ENCODE measurements around the gene BNIP1.
"Not testable (repeated sequence)": the region's sequence is repeated elsewhere in the genome, so short reads cannot be mapped to it uniquely, and the experiment has no call there.

The BNIP1 gene, protein sequence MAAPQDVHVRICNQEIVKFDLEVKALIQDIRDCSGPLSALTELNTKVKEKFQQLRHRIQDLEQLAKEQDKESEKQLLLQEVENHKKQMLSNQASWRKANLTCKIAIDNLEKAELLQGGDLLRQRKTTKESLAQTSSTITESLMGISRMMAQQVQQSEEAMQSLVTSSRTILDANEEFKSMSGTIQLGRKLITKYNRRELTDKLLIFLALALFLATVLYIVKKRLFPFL

DNA sequence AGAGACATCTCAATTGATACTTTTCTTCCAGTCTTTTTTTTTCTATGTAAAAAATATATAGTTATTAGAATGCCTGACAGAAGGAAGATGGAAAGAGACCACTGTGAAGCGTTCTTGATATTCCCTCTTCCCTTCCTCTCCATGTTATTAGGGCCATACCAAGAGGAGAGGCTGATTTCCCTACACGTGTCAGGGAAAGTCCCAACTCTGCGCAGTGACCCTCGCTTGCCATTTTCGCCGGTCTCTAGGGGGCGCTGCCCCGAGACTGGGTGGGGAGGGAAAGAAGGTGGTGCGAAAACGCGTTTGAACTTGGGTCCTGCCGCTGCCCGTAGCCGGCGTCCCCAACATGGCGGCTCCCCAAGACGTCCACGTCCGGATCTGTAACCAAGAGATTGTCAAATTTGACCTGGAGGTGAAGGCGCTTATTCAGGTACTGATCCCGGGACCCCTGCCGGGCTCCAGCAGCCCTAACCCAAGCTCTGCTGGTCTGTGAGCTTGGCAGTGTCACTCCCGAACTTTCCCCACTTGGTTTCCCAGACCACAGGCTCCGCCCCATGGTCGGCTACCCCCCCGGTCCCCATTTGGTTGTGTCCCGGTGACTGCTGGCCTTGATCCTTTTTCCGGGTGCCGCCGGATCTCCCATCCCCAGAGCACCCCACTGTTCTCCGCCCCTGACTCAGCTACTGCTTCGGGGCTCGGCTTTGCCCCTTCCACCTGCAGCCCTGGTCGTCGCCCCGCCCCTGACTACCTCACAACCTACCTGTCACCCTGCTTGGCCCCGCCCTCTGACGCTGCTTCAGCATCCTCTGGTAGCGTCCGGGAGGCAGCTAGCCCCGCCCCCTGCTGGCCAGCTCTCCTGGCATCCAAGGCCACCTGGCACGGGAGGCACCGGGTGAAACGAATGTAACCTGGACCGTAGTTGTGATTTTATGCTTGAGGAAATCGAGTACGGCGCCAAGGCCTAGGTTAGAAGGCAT lies at the start of gene BNIP1:
BNIP1 (plus strand) TSS at position 332 of the 977 bp plus-strand sequence; CDS start at position 347, 15 bp downstream.
- DNase-seq: peak; percentile 82

DNA sequence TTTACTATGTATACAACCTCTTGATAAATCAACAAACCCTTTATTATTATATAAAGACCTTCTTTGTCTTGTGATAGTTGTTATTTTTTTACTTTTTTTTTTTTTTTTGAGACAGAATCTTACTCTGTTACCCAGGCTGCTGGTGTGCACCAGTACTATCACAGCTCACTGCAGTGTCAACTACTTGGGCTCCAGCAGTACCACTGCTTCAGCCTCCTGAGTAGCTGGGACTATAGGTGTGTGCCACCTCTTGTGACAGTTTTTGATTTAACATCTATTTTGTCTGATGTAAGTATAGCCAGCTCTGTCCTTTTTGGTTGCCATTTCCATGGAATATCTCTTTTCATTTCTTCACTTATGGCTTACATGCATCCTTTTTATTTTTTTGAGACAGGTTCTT lies 45.5 kb upstream of the BNIP1 start:
- no peak for DNase-seq

DNA sequence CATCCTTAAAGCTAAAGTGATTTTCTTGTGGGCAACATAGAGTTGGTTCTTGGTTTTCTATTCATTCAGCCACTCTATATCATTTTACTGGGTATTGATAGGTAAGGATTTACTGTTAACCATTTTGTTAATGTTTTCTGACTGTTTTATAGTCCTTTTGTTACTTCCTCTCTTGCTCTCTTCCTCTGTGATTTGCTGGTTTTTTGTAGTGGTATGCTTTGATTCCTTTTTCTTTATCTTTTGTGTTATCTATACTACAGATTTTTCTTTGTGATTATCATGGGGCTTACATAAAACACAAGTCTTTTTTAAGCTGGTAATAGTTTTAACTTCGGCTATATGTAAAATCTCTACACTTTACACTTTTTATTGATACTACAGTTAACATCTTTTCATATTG lies 44.9 kb upstream of the BNIP1 start:
- no peak for DNase-seq

DNA sequence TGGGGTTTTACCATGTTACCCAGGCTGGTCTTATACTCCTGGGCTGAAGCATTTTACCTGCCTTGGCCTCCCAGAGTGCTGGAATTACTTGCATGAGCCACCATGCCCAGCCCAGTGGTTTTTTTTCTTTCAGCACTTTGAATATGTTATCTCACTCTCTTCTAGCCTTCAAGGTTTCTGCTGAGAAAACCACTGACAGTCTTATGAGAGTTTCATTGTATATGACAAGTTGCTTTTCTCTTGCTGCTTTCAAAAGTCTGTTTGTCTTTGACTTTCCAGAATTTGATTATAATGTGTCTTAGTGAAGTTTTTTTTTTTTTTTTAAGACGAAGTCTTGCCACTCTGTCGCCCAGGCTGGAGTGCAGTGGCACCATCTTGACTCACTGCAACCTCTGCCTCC lies 43.1 kb upstream of the BNIP1 start:
- no peak for DNase-seq

DNA sequence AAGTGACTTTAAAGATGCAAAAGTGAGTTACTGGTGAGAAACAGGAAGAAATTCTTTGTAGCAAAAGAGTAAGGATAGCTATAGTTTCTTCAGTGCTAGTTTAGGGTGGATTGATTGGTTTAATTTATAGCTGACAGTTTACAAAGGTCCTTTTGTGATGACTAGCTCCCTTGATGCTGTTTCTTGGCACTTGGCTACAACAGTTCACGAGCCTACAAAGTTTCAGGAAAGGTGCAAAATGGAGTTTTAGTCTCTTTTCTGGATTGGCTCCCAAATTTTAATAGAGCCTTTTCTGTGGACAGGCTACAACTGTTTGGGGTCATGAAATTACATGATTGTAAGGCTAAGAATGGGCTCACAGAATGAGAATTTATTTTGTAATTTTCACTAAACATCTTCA lies 40.9 kb upstream of the BNIP1 start:
- DNase-seq: no peak

DNA sequence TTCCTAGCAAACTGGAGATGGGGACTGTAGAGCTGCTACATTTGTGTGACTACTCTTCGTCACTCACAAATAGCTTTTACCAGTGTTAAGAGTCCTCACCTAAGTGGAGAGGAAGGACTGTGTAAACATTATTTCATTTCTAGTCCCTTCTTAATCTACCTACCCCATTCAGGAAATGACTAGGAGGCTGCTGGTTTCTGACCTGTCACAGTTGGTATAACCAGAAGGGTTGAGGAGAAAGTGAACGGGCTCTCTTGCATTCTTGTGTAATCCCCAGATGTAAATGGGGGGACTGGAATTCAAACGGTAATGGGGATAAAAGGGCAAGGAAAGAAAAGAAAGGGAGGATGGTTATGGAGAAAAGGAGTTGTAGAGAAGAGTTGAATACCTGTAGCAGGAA lies 35.4 kb upstream of the BNIP1 start:
- DNase-seq: no peak

DNA sequence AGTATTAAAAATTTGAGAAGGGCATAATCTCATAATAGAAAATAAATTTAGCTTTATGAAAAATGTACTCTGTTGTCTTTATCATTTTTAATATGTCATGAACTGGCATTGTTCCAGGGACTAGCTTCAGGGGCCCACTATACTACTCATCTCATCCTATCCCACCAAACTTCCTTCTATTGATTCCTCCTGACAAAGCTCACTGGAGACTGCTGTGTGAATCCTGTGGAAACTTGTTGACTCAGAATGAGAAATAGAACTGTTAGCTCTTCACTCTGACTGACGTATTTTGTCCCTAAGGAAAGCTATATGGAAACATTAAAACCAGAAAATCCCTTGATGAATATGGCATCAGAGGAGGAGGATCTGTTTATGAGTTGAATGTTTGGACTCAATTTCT lies 29.8 kb upstream of the BNIP1 start:
- DNase-seq: no peak

DNA sequence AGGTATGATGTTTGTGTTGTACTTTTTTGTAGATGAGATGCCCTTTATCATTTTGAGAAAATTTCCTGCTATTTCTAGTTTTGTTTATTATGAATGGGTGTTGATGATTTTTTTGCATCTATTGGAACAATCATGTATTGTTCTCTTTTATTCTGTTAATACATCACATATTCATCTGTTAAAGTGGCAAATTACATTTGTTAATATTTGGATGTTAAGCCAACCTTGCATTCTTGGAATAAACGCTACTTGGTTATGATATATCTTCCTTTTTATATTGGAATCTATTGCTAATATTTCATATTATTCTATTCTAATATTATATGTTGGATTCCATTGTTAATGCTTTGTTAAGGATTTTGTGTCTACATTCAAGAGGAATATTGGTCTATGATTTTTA lies 24.6 kb upstream of the BNIP1 start:
- DNase-seq: no peak

DNA sequence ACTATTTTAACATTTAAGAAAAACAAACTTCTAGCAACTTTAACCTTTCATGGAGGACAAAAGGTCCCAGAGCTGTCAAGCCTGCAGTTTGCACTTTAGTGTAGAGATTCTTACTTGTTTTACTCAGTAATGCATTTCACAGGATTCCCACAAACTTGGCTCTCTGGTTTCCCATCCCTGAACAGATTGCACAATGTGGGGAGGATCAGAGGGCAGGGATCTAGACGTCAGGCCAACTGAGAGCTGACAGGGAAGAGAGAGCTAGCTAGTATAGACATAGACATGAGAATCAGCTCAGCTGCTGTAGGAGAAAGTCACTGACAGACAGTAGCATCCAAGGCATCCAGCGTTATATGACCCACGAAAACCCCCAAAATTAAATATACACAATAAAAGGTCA lies 20.9 kb upstream of the BNIP1 start:
- no peak for DNase-seq

DNA sequence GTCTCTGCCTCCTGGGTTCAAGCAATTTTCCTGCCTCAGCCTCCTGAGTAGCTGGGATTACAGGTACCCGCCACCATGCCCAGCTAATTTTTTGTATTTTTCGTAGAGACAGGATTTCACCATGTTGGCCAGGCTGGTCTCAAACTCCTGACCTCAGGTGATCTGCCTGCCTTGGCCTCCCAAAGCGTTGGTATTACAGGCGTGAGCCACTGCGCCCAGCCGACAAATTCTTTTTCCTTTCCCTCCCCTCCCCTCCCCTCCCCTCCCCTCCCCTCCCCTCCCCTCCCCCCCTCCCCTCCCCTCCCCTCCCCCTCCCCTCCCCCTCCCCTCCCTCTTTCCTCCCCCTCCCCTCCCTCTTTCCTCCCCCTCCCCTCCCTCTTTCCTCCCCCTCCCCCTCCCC lies 12.2 kb upstream of the BNIP1 start:
- DNase-seq: not testable (repeated sequence)

DNA sequence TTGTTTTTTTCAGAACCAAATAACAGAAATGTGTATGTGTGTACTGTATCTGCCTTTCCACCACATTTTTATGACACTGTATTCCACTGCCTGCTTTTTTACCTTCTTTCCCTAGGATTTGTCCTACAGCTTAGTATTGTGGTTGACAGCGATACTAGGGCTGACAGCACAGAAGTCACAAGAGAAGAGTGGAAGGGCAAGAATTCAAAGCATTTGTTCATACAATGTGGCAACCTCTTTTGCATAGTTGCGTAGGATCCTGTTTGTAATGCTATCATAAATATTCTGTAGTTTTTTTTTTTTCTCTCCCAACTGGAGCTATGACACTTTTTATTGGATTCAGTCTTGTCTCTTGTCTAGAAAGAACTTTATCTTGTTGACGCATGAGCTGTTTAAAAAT lies 5.6 kb upstream of the BNIP1 start:
- DNase-seq: no peak

DNA sequence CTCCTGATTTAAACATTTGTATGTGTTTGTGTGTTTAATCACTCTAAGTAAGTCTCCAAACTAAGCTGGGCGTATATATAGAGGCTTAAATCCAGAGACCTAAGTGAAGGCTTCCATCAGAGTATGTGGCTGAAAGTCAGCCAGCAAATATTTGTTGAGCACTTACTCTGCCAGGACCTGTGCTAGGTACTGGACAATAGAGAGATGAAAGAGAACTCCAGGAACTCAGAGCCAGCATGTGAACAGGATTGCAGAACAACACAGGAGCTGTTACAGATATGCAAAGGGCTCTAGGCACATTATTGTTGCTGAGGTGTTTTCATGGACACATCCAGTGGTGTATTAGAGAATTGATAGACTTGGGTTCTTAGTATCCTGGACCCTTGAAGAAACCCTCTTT lies 4.7 kb upstream of the BNIP1 start:
- DNase-seq: no peak

DNA sequence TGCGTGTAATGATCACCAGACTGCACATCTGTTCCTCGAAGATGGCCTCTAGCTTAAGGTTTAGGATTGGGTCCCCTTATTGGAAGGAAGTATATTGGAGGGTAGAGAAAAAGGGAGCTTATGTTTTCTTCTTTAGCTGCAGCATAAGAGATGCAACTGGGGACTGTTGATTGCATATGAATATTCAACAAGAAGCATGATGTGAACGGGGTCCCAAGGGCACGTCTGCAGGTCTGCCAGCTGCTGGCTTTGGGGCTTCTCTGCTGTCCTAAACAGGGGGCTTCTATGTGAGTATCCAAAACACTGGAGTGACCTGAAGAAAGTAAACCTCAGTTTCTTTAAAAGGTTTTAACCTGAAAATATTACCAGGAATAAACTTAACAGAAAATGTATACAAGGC lies 3.6 kb upstream of the BNIP1 start:
- DNase-seq: no peak

DNA sequence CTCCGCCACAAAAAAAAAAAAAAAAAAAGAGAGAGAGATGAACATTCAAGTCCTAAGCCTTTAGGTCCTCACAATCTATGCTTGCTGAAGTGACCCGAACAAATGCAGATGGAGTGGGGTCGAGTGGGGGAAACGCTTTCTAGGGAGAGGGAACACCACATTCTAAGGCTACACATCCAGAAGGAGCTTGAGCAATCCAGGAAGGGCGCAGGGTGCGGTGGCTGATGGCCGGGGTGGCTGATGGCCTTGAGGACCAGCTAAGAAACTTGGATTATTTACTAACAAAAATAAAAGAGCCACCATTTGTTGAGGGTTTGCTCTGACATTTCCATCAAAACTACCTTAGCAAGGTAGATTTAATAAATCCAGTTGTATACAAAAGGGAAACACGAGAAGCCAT lies 764 bp upstream of the BNIP1 start:
- DNase-seq: no peak

DNA sequence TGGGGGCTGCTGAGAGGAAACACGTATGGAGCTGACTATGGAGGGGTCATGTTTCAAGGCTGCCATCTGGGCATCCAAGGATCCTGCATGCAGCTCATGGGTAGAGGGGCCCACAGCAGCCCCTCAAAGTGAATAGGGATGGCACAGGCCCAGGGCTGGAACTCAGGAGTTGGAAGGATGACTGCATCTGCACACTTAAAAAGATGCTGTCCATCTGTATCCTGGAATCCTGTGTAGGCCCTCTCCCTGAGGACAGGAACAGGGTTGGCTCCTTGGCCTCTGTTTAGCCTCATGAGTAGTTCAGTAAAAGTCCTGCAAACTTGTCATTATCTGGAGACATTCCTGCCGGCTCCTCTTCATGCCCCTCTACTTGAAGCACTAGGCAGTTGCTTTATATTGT lies 4.0 kb downstream of the BNIP1 start:
- DNase-seq: no peak

DNA sequence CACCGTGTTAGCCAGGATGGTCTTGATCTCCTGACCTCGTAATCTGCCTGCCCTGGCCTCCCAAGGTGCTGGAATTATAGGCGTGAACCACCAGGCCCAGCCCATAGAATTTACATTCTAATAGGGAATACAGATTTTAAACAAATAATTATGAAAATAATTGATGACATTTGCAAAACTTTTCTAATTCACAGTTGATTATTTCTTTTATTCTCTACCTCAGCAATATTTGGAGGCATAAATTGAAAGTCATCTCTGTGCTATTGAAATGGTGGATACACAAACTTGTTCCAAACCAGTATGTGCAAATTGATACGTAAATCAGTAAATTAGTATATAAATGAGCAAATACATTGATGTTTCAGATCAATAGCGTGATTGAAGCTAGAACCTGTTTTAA lies 8.2 kb downstream of the BNIP1 start:
- DNase-seq: no peak

DNA sequence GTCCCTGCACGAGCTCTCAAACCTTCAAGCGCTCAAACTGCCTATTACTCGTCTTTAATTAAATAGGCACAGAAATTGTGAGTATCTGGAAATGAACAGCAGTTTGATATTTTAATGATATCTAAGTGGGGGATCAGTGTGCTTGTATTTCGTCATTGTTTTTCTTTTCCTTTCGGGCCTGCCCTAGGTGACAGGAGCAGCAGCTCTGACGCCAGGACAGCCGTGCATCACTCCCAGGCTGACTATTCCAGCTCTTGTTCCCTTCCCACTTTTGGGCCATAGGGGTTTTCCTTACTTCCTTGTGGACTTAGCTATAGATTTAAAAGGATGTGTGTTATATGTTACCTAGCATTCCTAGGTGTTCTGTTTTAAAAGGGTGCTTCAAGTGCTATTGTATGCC lies 9.5 kb downstream of the BNIP1 start:
- no peak for DNase-seq

DNA sequence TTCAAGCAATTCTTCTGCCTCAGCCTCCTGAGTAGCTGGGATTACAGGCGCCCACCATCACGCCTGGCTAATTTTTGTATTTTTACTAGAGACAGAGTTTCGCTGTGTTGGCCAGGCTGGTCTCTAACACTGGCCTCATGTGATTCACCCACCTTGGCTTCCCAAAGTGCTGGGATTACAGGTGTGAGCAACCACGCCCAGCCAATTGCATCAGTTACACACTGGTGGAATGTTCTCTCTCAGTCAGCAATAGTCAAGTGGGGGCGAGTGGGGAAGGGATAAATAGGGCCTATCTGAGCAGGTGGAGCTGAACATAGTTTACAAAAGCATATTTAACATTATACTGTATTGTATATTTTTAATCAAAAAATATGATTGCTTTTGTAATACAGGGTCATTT lies 10.3 kb downstream of the BNIP1 start:
- DNase-seq: not testable (repeated sequence)

DNA sequence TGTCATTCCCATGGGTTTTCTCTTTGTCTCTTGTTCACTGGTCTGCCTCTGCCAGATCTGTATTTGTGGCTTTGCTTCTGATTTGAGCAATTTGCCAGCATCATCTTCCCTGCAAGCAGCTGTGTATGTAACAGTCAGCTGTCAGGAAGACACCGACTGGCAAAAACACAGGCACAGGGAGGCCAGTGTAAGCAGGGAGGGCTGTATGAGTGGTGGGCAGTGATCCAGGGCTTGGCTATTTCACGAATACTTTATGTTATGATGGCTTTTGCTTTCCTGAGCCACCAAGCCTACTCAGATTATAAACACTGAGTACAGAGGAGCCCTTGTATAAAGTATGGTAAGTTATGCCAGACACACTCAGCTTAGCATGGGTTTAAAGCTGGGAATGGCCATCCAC lies 11.6 kb downstream of the BNIP1 start:
- DNase-seq: no peak

DNA sequence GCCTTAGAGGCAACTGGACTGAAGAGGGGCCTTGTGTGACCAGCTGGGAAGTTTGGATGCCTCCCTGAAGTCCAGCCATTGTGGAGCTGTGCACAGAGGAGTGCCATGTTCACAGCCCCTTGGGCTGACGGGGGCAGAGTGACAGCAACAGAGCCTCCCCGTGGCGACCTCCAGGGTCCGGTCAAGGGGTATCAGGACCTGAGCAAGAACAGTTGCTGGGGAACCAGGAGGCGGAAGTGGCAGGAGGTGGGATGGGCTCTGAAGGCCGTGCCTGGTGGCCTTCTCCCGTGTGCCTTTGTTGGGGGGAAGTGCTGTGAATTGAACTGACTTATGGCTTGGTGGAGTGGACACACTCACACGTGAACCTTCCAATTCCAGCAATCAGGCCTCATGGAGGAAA lies 14.0 kb downstream of the BNIP1 start:
- no peak for DNase-seq

DNA sequence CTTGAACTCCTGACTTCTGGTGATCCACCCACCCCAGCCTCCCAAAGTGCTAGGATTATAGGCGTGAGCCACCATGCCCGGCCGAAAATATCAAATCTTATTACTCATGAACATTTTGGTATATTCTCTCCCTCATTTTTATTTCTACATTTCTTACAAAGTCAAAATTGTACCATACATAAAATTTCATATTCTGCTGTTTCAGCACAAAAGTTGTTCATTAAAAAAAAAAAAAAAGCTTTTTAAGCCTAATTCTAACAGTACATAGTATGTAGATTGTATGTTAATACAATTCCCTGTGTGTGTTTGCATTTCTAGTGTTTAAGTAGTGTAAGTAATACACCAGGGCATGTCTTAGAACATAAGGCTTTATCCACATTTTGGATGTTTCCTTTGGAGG lies 14.9 kb downstream of the BNIP1 start:
- no peak for DNase-seq

DNA sequence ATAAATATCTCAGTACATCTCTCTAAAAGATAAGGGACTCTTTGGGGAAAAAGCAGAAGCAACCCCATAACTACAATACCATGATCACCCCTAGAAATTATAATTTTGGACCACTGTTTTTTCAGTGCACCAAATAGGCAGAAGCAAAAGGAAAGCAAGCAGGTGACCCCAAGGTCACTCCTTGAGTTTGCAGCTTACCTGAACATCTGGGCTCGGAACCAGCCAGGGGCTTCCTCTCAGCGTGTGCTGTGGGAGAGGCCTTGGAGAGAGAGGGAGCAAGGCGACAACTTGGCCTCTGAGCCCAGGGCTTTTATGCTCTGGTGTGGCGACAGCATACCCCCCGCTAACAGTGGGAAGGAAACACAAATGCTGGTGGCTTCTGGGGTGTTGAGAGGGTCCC lies 16.8 kb downstream of the BNIP1 start:
- no peak for DNase-seq

DNA sequence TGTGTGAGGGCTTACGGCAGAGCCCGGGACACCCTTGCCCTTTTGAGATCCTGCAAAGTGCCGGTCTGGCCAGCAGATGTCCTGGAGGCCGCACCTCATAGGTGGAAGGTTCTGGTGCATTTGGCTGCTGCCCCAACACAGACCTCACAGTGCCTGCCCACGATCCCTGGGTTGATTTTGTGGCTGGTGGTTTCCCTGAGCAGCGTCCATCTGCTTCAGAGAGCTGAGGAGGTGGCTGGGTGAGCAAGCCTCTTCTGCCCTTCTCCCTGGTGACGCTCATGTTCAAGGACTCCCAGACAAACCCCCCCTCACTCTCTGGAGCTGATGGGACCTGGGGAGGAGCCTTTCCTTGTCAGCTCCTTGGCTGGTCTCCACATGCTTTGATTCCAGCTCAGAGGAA lies 18.9 kb downstream of the BNIP1 start:
- no peak for DNase-seq

DNA sequence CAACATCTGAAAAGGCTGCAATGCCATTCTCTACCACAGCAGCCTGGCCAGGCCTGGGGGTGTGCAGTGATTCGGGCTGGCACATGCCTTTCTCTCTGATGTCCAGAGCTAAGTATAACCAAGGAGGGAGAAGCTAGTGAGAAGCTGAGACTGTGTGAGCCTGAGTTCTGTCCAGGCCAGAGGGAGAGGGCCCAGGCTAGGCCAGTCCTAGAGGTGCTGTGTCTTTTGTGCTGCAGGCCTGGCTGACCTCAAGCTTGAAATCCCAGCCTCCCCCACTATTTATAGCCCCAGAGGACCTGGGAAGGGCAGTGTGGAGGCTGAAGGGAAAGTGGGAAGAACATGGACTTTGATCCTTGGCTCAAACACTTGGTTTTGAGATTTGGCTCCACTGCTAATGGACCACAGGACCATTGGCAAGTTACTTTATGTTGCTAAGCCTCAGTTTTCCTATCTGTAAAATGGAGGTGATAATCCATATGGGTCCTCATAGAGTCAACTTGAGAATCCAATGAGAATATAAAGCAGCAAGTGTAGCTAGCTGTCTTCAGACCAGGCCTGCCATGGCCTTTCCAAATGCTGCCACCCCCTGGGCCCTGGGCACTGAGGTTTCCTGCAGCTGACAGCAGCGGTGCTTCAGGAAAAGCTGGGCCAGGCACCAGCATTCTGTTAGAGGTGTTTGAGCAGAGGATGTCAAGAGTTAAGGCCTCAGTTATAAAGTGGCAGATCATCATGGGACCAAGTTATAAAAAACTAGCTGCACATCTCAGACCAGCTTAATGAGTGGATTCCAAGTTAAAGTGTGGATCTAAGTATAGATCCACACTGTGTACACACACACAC lies 21.1 kb downstream of the BNIP1 start:
- DNase-seq: no peak
